Body of pancreas (tissue), 4 donors: ENCODE results near the gene PLPP3. TPM values are rescaled to one million over a fixed set of nuclear protein-coding genes. Genes with fewer than 3 reads are reported as not detected.

Source experiments
- ATAC-seq: fragments of 150-250 bp; one replicate; pipeline ENCODE4 v1.9.1; 2016
- DNase-seq, 4 donors: peaks; one replicate each; pipeline ENCODE4 v3.0.0-alpha.2; 2019
- H3K27ac ChIP-seq, 4 donors: fragments of 200-600 bp; sonication (generic); 1 replicate in 3 of 4; 2 replicates in 1 of 4; pipeline versions ENCODE4 v1.5.1 to v1.6.1; 2016 to 2019; ENCODE audit warnings: mild to moderate bottlenecking in 1 of 4, mixed read lengths in 1 of 4, moderate library complexity in 1 of 4
- H3K27me3 ChIP-seq, 2 donors: fragments of 200-600 bp; sonication (generic); one replicate each; pipeline ENCODE4 v1.6.0; 2016; ENCODE audit warnings: mild to moderate bottlenecking in 1 of 2
- H3K36me3 ChIP-seq, 2 donors: fragments of 200-600 bp; sonication (generic); replicated peaks in 1 of 2; 2 replicates each; pipeline ENCODE4 v1.5.1; 2016; ENCODE audit warnings: low read depth in 2 of 2; ENCODE audit not compliant: insufficient read depth in 1 of 2
- H3K4me1 ChIP-seq: fragments of 200-600 bp; sonication (generic); one replicate; pipeline ENCODE4 v1.6.0; 2016
- H3K4me3 ChIP-seq, 2 donors: fragments of 200-600 bp; sonication (generic); 1 replicate in 1 of 2; 2 replicates in 1 of 2; pipeline ENCODE4 v1.5.1; 2016 to 2019
- H3K9me3 ChIP-seq, 3 donors: fragments of 200-600 bp; sonication (generic); 1 replicate in 2 of 3; 2 replicates in 1 of 3; pipeline ENCODE4 v1.5.1; 2016
- POLR2A ChIP-seq, 3 donors: fragments of 450-650 bp; IDR thresholded peaks; one replicate each; pipeline ENCODE4 v1.6.1; 2016; ENCODE audit warnings: antibody characterized with exemption in 3 of 3, mild to moderate bottlenecking in 2 of 3
- whole genome bisulfite sequencing, 2 donors: methylation state at CpG; one replicate each; pipeline ENCODE4 v1.1.5; 2017; 5-methylcytosine and 5-hydroxymethylcytosine counted together
- intact Hi-C: fragments of 100-400 bp; cut with DNase I; formaldehyde crosslinking; loops from one replicate; pipeline ENCODE4 v1.15.1; 2023
- total RNA-seq, 2 donors: library from RNA; depleted of rRNA; stranded (reverse); fragments of >200 nt; gene quantifications; one replicate each; pipeline ENCODE4 v1.1.0, GENCODE V29; 2016
- TF ChIP-seq, protein P1 (sequence below), 7 experiments: fragments of 450-650 bp in 4 of 7; fragments of 200-600 bp in 3 of 7; sonication (generic) in 3 of 7; IDR thresholded peaks; one replicate each; pipeline ENCODE4 v1.5.1; 2016 to 2019; ENCODE audit warnings: antibody characterized with exemption in 7 of 7

PLPP3 gene
- total RNA-seq, 2 donors from 2014 or later = 35.8 to 52.7 TPM

DNA sequence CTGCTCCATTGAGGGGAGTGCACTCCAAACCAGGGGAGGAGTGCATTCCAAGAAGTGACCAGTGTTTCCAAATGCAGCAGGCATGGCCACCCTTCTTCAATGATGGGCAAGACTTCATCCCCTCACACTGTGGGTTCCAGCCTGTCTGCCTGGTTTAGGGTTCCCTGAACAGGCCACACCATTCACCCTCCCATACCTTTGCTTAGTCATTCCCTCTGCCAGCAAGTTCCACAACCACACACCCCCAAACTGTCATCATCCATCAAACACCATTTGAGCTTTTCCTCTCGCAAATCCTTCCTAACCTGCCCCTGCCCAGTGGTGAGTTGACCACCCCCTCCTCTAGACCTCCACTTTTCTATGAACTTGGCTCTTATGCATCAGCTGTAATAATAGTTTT lies 116.0 kb downstream of the PLPP3 start:
- no peaks in the 10 kb centered on the region for H3K9me3 ChIP-seq
- no peaks in the 10 kb centered on the region for H3K4me1 ChIP-seq
- WGBS, 2 donors = 73 to 88% methylated on average over 1 of the region's 1 CpG
- ATAC-seq (no peak), DNase-seq (no peak)
- no peaks in the 10 kb centered on the region for H3K27me3 ChIP-seq
- no peaks in the 10 kb centered on the region for H3K36me3 ChIP-seq
- H3K27ac ChIP-seq = no peak overlapping the region
- TF ChIP-seq, protein P1, sequence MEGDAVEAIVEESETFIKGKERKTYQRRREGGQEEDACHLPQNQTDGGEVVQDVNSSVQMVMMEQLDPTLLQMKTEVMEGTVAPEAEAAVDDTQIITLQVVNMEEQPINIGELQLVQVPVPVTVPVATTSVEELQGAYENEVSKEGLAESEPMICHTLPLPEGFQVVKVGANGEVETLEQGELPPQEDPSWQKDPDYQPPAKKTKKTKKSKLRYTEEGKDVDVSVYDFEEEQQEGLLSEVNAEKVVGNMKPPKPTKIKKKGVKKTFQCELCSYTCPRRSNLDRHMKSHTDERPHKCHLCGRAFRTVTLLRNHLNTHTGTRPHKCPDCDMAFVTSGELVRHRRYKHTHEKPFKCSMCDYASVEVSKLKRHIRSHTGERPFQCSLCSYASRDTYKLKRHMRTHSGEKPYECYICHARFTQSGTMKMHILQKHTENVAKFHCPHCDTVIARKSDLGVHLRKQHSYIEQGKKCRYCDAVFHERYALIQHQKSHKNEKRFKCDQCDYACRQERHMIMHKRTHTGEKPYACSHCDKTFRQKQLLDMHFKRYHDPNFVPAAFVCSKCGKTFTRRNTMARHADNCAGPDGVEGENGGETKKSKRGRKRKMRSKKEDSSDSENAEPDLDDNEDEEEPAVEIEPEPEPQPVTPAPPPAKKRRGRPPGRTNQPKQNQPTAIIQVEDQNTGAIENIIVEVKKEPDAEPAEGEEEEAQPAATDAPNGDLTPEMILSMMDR (IDR thresholded peaks at IDR 0.05) = no peak
- TF ChIP-seq POLR2A (IDR thresholded peaks at IDR 0.05) = no peak
- H3K4me3 ChIP-seq = no peak overlapping the region
- intact Hi-C loops = no loop called here

DNA sequence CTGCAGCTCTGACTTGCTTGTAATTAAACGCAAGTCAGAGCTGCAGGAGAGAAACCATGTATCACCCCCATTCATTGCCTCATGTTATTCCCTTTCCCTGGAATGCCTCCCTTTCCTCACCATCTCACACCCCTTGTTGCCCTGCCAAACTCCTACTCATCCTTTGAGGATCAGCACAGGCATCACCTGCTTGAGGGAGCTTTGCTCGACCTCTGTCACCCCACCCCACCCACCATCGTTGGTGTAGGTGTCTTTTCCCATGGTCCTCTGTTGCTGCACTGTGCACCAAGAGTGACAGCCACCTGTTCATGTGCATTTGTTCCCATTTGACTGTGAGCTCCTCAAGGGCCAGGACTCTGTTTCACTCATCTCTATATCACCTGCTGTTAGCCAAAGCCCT lies 117.2 kb downstream of the PLPP3 start:
- intact Hi-C loops = no loop called here
- 63 to 65% methylated on average over 3 of the region's 3 CpGs for WGBS, 2 donors
- ATAC-seq = no peak
- no peak overlapping the region for H3K27ac ChIP-seq
- no peaks in the 10 kb centered on the region for H3K9me3 ChIP-seq
- no peaks in the 10 kb centered on the region for H3K36me3 ChIP-seq
- DNase-seq = no peak
- H3K4me3 ChIP-seq = no peak overlapping the region
- TF ChIP-seq, protein P1 (IDR thresholded peaks at IDR 0.05) = no peak
- TF ChIP-seq POLR2A (IDR thresholded peaks at IDR 0.05) = no peak
- no peaks in the 10 kb centered on the region for H3K4me1 ChIP-seq
- H3K27me3 ChIP-seq = no peaks in the 10 kb centered on the region

DNA sequence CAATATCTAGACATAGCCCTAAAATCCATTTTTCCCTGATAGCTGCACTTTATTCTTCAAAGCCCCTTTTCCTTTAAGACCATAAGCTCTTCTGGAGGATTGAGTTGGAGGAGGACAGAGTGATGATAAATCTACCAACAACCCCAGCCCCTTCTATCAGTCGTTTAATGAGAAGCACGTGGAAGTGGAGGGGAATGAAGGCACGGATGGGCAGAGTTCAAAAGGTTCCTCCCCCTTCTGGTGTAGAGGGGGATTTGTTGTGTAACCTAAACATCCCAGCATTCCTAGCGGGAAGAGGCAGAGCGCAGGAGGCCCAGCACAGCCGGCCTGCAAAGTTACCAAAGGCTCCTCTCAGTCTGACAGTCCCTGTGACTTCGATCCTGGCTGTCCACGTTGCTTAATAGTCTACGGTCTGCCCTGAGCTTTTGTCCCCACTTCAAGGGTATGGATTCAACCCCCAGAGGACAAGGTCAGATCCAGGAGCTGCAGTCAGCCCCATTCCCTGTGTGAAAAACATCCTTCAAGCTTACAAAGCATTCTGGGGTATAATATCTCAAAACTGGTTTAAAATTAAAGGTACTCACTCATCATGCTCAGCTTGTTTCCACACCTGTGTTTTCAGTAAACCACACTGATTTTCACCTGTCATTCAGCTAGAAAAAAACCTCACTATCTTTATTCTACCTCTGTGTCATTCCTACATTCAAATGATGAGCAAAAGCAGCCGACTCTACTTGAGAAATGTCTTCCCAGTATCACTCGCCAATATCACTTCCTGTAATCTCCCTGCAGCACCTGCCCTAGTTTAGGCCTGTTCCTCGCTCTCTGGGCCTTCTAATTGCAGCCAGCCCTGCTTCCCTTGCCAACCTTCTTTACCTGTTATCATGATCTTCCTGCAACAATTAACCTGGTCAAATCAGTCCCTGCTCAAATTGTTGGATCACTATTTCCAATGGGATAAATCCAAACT lies 117.9 kb downstream of the PLPP3 start:
- Histone ChIP-seq H3K4me1 (no peaks in the 10 kb centered on the region), H3K4me3 (no peak overlapping the region), H3K27me3 (no peaks in the 10 kb centered on the region), H3K9me3 (no peaks in the 10 kb centered on the region), H3K27ac (no peak overlapping the region), H3K36me3 (no peaks in the 10 kb centered on the region)
- 72 to 76% methylated on average over 10 to 11 of the region's 12 CpGs for WGBS, 2 donors
- ATAC-seq = no peak
- TF ChIP-seq, protein P1 (IDR thresholded peaks at IDR 0.05) = no peak
- TF ChIP-seq POLR2A (IDR thresholded peaks at IDR 0.05) = no peak
- no peak for DNase-seq
- intact Hi-C loops = no loop called here

DNA sequence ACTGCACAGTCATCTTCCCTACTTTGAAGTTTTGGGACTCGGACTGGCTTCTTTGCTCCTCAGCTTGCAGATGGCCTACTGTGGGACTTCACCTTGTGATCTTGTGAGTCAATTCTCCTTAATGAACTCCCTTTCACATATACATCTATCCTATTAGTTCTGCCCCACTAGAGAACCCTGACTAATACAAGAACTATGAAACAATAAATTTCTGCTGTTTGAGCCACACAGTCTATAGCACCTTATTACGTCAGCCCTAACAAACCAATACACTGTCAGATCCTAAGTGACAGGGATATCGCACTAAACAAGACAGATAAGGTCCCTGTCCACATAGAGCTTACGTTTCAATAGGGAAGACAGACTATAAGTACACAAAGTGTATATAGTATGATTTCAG lies 120.1 kb downstream of the PLPP3 start:
- WGBS, 2 donors = 94% methylated on average over 4 of the region's 4 CpGs
- intact Hi-C loops = no loop called here
- ATAC-seq (no peak), DNase-seq (no peak)
- Histone ChIP-seq H3K27ac (no peak overlapping the region), H3K9me3 (no peaks in the 10 kb centered on the region), H3K4me1 (no peaks in the 10 kb centered on the region), H3K36me3 (no peaks in the 10 kb centered on the region), H3K27me3 (no peaks in the 10 kb centered on the region), H3K4me3 (no peak overlapping the region)
- TF ChIP-seq, protein P1 (IDR thresholded peaks at IDR 0.05) = no peak
- TF ChIP-seq POLR2A (IDR thresholded peaks at IDR 0.05) = no peak
